Activated CD8-positive, alpha-beta T cell treated with anti-CD3 and anti-CD28 coated beads for 36 hours (primary cell): ENCODE measurements around the gene PAK1. TPM values are rescaled to one million over a fixed set of nuclear protein-coding genes. Genes with fewer than 3 reads are reported as not detected.

Experiments used
- ATAC-seq: fragments of 200-7000 bp; cut with Tn5 transposase; one replicate; pipeline ENCODE4 v1.10.0; 2021; ENCODE audit warnings: mild to moderate bottlenecking, moderate library complexity
- CTCF ChIA-PET: fragments of 350-600 bp; sonication (Branson Sonifier 250); formaldehyde crosslinking; loops from one replicate; lab custom pipeline; 2021; ENCODE audit warnings: antibody characterized with exemption; lab: Charles Lee
- POLR2A ChIA-PET: fragments of 350-600 bp; sonication (Branson Sonifier 250); formaldehyde crosslinking; loops from one replicate; lab custom pipeline; 2021; ENCODE audit warnings: antibody characterized with exemption; lab: Charles Lee
- DNase-seq: peaks from one replicate; pipeline ENCODE4 v3.0.0-alpha.2; 2020
- H3K27ac Mint-ChIP-seq: one replicate; pipeline ENCODE4 v1.8.0; 2021; ENCODE audit warnings: mild to moderate bottlenecking, mixed read lengths
- H3K27me3 Mint-ChIP-seq: one replicate; pipeline ENCODE4 v1.8.0; 2021; ENCODE audit warnings: mixed read lengths
- H3K36me3 Mint-ChIP-seq: one replicate; pipeline ENCODE4 v1.8.0; 2021; ENCODE audit warnings: low read depth, mixed read lengths
- H3K4me1 Mint-ChIP-seq: one replicate; pipeline ENCODE4 v1.8.0; 2021; ENCODE audit warnings: low read depth, mixed read lengths
- H3K4me3 Mint-ChIP-seq: one replicate; pipeline ENCODE4 v1.8.0; 2021; ENCODE audit warnings: mild to moderate bottlenecking, moderate library complexity, mixed read lengths
- H3K9me3 Mint-ChIP-seq: one replicate; pipeline ENCODE4 v1.8.0; 2021; ENCODE audit warnings: mixed read lengths
- intact Hi-C: fragments of 100-400 bp; cut with micrococcal nuclease; formaldehyde crosslinking; loops from one replicate; pipeline ENCODE4 v1.10.0; 2022
- total RNA-seq, 2 experiments: library from RNA; stranded (reverse); gene quantifications; one replicate each; pipeline ENCODE4 v1.2.3, GENCODE V29; 2021
- TF ChIP-seq, protein P1 (sequence below): fragments of 200-600 bp; IDR thresholded peaks from one replicate; pipeline ENCODE4 v1.8.0; 2022; ENCODE audit warnings: antibody characterized with exemption, mild to moderate bottlenecking

PAK1 gene
- total RNA-seq, 2 experiments from 2014 or later = 43.8 to 49.9 TPM

GRCh38 chr11:77471558-77472193, 2.2 kb downstream of the PAK1 start:
- peak; percentile 65 for DNase-seq
- Mint-ChIP-seq H3K4me1 (peaks cover 17% of the 10 kb centered on the region), H3K36me3 (no peaks in the 10 kb centered on the region), H3K27me3 (peaks cover 14% of the 10 kb centered on the region), H3K4me3 (no peak overlapping the region), H3K9me3 (no peaks in the 10 kb centered on the region), H3K27ac (no peak overlapping the region)
- POLR2A ChIA-PET = interaction anchor here (0.7 kb wide), 1 partner anchor 60 kb away, joined by 3 read pairs; no protein-coding TSS in a partner anchor
- CTCF ChIA-PET = interaction anchor here (0.8 to 2.6 kb wide), 9 partner anchors 14 to 276 kb away, joined by 3 to 8 read pairs (median 5); no protein-coding TSS in a partner anchor
- intact Hi-C loops = no loop called here
- ATAC-seq = no peak
- TF ChIP-seq, protein P1, sequence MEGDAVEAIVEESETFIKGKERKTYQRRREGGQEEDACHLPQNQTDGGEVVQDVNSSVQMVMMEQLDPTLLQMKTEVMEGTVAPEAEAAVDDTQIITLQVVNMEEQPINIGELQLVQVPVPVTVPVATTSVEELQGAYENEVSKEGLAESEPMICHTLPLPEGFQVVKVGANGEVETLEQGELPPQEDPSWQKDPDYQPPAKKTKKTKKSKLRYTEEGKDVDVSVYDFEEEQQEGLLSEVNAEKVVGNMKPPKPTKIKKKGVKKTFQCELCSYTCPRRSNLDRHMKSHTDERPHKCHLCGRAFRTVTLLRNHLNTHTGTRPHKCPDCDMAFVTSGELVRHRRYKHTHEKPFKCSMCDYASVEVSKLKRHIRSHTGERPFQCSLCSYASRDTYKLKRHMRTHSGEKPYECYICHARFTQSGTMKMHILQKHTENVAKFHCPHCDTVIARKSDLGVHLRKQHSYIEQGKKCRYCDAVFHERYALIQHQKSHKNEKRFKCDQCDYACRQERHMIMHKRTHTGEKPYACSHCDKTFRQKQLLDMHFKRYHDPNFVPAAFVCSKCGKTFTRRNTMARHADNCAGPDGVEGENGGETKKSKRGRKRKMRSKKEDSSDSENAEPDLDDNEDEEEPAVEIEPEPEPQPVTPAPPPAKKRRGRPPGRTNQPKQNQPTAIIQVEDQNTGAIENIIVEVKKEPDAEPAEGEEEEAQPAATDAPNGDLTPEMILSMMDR = no peak

GRCh38 chr11:77470971-77471370, 2.9 kb downstream of the PAK1 start:
- ChIA-PET POLR2A (interaction anchor here (0.7 to 1.0 kb wide), 2 partner anchors 14 to 60 kb away, joined by 3 read pairs; no protein-coding TSS in a partner anchor), CTCF (interaction anchor here (0.7 to 2.6 kb wide), 13 partner anchors 9 to 276 kb away, joined by 3 to 8 read pairs (median 5); no protein-coding TSS in a partner anchor)
- no peak for ATAC-seq
- H3K27me3 Mint-ChIP-seq = peaks cover 14% of the 10 kb centered on the region
- H3K4me1 Mint-ChIP-seq = peaks cover 17% of the 10 kb centered on the region
- H3K4me3 Mint-ChIP-seq = no peak overlapping the region
- no peak overlapping the region for H3K27ac Mint-ChIP-seq
- intact Hi-C loops = no loop called here
- TF ChIP-seq, protein P1 = no peak
- DNase-seq = no peak
- no peaks in the 10 kb centered on the region for H3K9me3 Mint-ChIP-seq
- H3K36me3 Mint-ChIP-seq = no peaks in the 10 kb centered on the region

DNA sequence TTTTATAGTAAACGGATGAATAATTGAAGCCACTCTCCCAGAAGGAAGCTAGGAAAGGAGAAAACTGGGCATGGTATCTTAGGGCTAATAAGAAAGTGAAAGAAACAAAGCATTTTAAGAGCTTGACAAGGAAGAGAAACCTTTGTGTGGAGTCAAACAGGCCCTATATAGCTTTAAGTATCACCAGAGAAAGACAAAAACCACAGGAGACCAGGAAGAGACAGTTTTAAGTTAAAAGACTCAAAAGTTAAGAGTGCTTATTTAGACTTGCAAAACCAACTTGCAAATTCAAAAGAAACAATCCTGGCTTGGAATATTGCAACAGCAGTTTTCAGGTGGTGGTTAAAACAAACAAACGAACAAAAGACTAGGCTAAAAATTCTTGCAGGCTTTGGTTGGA, 3.4 kb downstream of the PAK1 start:
- H3K9me3 Mint-ChIP-seq = no peaks in the 10 kb centered on the region
- H3K27me3 Mint-ChIP-seq = peaks cover 14% of the 10 kb centered on the region
- ChIA-PET CTCF (interaction anchor here (0.7 to 2.6 kb wide), 10 partner anchors 9 to 185 kb away, joined by 3 to 8 read pairs (median 4); no protein-coding TSS in a partner anchor), POLR2A (interaction anchor here (0.7 to 1.0 kb wide), 2 partner anchors 13 to 59 kb away, joined by 3 read pairs; no protein-coding TSS in a partner anchor)
- no peak overlapping the region for H3K27ac Mint-ChIP-seq
- intact Hi-C loops = no loop called here
- ATAC-seq (no peak), DNase-seq (no peak)
- H3K36me3 Mint-ChIP-seq = no peaks in the 10 kb centered on the region
- H3K4me3 Mint-ChIP-seq = no peak overlapping the region
- H3K4me1 Mint-ChIP-seq = peaks cover 17% of the 10 kb centered on the region
- TF ChIP-seq, protein P1 = no peak

DNA sequence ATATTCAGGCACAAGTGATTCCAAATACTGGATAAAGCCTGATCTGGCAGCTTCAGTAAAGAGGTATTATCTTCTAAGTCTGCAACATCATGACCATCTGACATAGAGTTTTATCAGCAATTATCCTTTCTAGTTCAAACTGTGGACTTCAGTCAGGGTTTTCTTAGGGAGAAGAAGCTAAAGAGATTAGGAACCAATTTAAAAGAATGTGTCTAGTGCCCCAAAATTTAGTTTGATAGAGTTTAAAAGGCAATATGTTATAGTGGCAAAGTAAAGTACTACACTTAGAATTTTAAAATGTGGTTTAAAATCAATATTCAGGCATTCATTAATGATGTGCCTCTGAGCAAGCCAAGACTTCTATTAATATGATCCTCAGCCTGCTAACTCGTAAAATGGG, 5.4 kb downstream of the PAK1 start:
- ATAC-seq (no peak), DNase-seq (no peak)
- Mint-ChIP-seq H3K9me3 (no peaks in the 10 kb centered on the region), H3K36me3 (no peaks in the 10 kb centered on the region), H3K27me3 (peaks cover 11% of the 10 kb centered on the region), H3K4me3 (no peak overlapping the region), H3K27ac (no peak overlapping the region), H3K4me1 (peaks cover 14% of the 10 kb centered on the region)
- ChIA-PET CTCF (interaction anchor here (1.1 kb wide), 1 partner anchor 341 kb away, joined by 3 read pairs; no protein-coding TSS in a partner anchor), POLR2A (no interaction called here)
- intact Hi-C loops = no loop called here
- TF ChIP-seq, protein P1 = no peak

DNA sequence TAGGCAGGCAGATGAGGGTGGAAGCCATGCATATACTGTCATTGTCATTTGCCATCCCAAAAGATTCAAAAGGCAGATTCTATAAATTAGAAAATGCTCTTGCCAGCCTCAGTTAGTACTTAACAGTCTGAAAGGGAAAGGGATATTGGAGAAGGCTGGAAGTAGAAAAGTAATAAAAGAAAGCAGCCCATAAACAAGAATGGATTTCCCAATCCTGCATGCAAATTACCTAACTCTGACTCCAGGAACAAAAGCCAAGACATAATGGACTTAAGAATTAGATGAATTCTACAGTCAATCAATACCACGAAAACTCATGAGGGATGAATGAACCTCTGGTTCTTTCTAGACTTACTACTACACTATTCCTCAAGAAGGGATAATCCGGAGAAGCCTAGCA, 5.9 kb downstream of the PAK1 start:
- TF ChIP-seq, protein P1 = no peak
- Mint-ChIP-seq H3K4me3 (no peak overlapping the region), H3K27ac (no peak overlapping the region), H3K36me3 (no peaks in the 10 kb centered on the region), H3K27me3 (peaks cover 11% of the 10 kb centered on the region), H3K9me3 (no peaks in the 10 kb centered on the region), H3K4me1 (peaks cover 14% of the 10 kb centered on the region)
- ATAC-seq (no peak), DNase-seq (no peak)
- POLR2A ChIA-PET = no interaction called here
- intact Hi-C loops = no loop called here
- CTCF ChIA-PET = interaction anchor here (1.1 kb wide), 1 partner anchor 341 kb away, joined by 3 read pairs; no protein-coding TSS in a partner anchor
